ENCODE results near the gene GRIK4.

The GRIK4 gene

DNA sequence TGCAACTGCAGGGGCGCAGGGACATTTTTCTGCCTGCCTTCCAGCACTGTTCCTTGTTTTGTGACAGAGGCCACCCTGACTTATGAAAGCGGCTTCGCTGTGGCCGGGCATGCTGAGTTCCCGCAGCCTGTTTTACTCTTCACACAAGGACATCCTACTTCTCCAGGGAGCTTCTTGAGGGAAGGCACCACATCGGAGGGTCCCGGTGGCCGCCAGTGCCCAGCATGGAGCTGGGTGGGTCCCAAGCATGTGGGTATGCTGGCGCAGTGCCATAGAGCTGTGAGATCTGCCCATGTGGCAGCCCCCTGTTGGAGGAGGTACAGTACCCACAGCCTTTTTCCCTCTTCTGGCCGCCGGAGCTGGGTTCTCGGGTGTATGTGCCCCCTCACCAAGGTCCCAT lies 136.1 kb downstream of the GRIK4 start:
- no peak for DNase-seq

DNA sequence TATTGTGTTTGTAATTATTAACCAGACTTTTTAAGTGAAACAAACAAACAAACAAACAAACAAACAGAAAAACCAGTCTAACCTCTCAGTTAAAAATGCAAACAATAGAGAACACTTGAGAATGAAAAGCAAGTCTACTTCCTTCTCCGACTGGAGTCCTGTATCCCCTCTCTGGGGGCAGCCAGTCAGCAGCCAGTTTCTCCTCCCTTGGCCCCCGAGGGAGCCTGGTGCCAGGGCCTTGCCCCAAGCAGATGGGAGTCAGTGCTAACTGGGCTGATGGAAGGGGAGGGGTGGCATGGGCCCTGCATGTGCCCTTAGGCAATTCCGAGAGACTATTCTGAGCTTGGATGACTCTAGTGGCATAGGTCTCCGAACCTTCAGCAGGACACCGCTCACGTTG lies 137.2 kb downstream of the GRIK4 start:
- no peak for DNase-seq

DNA sequence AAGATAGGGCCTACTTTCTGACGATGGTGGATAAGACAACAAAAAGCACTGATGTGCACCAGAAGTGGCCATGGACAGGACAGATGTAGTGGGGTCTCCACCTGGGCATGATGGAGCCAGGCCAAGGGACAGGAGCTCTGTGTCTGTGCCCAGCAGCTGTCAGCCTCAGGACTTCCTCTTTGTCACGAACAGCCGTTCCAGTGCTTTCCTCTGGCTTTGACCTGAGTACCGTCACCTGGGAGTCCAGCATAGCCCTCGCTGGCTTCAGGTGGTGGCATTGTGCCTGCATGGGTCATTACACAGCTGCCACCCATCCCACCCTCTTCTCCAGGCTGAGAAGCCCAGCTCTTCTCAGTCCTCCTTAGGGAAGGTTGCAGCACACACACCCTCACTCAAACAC lies 137.8 kb downstream of the GRIK4 start:
- no peak for DNase-seq

DNA sequence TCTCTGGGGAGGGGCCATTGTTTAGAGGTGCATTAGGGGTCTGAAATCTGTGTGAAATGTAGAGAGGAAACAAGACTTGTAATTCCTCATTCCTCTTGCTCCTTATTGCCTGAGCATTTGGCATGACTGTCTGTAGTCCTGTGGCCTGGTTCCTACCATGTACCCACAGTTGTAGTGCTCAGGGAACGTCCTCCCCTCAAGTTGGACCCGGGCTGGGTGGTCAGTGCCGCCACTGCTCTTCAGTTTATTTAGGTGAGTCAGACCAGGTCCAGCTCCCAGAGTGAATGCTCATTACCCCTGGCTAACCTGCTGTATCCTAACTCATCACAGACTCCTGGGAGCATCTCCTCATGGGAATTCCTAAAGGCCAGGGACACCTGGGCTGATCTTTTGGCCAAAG lies 139.8 kb downstream of the GRIK4 start:
- DNase-seq = no peak

DNA sequence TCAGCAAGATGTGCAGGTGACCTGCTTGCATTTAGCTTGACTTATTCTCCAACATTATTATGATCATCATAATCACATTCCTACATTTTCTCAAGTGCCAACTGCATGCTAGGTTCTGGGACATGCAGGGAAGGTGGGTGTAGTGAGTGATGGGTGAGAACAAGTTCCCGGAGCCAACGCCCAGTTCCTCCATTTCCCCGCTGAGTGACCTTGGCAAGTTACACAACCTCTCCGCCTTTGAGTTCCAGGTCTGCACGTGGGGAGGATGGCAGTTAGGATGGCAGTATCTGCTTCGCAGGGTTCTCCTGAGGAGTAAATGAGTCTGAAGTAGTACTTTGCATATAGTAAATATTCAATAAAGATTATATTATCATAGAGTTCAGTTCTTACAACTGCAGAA lies 140.3 kb downstream of the GRIK4 start:
- DNase-seq = no peak

DNA sequence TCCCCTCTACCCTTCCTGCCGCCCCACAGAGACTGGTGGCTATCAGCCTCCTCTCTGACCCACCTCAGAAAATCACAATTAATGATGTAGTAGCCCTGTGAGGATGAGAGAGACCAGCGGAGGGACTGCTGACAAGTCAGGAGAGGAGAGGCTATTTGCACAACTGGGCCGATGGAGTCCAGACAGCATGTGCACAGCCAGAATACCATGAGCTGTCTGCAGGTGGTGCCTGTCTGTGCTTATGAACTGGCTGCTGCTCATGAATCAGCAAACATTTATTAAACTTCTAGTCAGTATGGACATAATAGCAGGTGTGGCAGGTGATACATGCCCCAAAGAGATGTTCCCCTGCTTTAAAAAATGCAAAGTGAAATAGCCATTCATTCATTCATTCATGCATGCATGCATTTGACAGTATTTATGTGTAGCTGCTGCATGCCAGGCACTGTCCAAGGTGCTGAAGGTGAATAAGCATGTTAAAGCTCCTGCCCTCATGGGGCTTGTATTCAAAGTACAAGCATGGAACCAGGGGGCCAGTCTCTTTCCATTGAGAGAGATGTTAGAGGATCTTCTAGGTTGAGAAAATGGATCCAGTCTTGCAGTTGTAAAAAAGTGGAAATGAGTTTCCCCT lies 141.3 kb downstream of the GRIK4 start:
- DNase-seq = no peak

DNA sequence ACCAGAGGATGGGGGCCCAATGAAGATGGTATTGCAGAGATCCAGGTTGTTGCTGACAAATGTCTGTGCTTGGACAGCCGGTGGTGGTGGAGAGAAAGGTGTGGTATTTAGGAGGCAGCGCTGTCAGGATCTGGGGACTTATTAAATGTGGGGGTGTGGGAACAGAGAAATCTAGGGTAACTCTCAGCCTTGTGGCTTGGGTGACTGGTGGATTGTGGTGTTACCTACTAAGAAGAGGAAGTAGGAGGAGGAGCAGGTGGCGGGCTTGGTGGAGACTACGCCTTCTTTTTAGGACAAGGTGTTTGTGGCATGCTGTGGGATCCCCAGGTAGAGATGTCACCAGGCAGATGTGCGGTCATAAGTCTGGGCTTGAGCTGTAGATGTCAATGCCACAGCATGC lies 144.0 kb downstream of the GRIK4 start:
- no peak for DNase-seq

DNA sequence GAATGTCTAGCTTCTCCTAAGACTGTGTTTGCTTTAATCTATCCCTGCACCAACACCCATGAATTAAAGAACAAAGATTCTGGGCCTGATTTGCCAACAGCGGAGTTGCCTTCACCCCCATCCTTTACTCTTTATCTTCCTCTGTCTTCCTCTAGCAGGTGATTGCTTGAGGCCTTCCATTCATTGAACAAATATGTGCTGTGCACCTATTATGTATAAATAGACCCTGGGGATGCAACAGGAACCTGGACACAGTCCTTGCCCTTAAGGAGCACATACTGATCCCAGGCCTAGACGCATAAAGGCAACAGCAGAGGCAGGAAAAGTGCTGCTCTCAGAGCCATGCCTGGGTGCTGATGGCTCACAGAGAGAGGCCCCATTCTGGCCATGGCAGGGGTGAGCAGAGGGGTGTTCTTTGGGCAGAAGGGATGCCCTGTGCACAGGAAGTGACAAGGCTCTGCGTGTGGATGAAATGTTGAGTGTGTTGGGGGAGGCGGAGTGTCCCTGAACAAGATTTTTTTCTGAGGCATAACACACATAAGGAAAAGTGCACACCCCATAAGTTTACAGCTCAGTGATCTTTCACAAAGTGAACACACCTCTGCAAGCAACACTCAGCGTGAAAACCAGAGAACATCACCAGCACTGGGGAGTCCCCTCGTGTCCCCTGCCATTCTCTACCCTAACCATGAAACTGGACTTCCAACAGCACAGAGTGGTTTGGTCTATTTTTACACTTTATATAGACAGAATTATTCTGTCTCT lies 145.9 kb downstream of the GRIK4 start:
- DNase-seq = no peak

DNA sequence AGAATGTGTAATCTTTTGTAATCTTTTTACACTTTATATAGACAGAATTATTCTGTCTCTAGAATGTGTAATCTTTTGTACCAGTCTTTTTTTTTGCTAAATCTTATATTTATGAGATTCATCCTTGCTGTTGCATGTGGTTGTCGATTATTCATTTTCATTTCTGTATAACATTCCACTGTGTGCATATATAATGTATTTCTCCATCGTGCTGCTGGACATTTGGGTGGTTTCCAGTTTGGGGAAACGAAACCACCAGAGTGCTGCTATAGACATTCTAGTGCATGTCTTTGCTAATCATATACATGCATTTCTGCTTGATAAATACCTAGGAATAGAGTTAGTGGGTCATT lies 146.5 kb downstream of the GRIK4 start:
- DNase-seq = no peak

DNA sequence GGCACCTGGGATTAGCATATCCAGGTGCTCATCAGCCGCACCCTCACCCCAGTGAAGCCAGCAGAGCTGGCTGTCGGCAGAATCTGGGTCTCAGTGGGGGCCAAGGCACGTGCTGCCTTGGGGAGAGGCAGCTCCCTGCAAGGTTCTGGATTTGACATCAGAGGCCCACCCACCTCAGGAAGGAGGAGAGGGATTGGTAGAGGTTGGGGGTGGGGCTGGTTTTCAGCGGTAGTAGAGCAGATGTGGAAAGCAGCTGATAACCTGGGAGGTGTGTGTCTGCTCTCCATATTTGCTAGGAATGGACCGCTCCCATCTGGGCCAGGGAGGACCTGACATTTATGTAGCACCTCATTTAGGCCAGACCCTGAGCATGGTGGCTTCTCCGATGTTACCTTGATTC lies 147.5 kb downstream of the GRIK4 start:
- no peak for DNase-seq

DNA sequence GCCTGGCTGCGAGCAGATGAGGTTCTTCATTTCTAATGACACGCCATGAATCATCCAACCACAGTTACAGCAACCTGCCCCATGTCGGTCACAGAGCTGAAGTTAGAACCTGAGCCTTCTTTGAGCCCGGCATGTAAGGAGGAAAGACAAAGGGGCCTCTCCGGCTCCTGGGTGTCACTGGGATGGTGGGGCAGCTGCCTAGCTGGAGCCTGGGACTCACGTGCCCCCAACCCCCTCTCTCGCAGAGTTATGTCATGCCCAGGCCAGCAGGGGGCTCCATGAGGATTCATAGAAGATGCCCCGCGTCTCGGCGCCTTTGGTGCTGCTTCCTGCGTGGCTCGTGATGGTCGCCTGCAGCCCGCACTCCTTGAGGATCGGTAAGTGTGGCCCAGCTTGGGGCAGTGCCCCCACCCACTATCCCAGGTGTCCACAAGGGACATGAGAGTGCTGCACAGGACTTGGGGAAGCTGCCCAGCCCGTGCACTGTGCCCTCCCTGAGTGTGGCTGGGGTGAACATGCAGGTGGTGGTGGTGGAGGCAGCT lies 148.5 kb downstream of the GRIK4 start:
- no peak for DNase-seq

DNA sequence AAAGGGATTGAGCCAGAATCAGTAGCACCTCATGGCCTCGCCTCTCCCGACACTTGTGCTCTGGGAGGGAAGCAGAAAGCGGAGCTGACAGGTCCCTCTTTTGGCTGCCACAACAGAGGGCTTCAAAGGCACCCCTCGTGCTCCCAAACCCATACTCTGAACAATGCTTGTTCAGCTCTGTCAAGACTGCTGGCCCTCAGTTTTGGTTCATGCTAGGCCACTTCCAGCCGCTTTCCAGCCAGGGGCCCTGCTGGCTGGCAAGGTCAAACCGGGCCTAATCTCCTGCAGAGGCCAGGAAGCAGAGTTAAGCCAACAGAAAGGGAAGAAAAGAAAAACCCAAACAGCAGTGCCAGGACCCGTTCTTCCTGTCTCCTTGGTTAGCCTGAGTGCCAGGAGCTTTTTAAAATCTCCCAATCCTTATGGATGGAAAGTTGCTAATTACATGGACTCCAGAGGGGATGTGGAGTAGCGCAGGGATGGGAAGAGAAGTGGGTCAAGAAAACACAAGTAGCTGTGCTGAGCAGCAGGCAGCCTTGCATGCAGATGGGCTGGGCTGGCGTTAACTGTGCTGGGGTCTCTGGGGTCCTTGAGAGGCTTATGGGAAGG lies 150.6 kb downstream of the GRIK4 start:
- DNase-seq = no peak

DNA sequence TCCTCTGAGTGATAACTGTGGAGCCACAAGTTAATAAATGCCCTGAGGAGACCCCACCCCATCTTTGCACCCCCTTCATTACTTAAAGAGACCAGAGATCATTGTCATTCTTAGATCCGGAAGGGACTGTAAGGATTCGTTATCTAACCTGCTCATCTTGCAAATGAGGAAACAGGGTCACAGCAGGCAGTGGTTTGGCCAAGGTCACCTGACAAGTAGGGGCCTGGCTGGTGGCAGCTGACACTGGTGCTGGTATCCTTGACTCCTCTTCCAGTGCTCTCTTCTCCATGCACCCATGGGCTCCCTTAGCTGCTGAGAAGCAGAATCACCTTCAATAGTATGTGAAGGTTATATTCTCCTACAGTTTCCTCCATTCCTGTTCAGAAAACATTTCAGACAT lies 151.6 kb downstream of the GRIK4 start:
- no peak for DNase-seq

DNA sequence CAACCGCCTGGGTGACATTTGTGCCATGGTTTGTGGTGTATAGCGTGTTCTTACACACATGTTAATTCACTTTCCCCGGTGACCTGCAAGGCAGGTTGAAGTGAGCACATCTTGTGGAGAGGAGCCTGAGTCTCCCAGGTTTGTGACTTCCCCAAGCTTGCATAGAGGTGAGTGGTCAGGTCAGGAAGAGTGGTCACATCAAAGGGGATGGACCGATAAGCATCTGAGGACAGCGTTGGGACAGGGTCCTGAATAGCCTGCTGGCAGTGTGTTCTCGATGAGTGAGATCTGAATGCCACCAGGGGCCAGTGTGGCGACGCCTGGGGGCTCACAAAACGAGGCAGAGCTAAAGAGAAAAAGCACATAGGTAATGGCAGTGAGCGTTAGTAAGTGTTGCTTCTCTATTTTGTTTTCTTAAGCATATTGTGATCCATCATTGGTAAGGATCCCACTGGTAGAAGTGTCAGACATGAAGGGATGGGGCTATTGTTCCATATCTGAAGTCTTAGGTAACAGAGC lies 154.6 kb downstream of the GRIK4 start:
- DNase-seq = no peak

DNA sequence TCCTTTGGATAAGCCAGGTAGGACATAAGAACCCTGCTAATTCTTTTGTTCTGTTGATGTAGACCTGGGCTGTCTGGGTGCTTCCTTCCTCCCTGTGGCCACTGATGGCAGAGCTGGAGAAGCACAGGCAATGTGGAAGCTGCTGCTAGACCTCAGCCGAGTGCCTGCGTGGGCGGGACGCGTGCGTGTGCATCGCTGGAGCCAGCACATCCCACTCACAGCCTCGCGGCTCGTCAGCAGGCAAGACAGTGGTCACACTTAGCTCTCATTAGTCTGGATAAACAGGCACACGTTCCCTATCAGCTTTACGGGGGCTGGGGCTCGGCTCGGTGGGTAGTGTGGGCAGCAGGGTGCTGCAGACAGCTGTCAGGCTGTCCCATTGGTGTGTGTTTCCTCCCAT lies 155.7 kb downstream of the GRIK4 start:
- DNase-seq = no peak

DNA sequence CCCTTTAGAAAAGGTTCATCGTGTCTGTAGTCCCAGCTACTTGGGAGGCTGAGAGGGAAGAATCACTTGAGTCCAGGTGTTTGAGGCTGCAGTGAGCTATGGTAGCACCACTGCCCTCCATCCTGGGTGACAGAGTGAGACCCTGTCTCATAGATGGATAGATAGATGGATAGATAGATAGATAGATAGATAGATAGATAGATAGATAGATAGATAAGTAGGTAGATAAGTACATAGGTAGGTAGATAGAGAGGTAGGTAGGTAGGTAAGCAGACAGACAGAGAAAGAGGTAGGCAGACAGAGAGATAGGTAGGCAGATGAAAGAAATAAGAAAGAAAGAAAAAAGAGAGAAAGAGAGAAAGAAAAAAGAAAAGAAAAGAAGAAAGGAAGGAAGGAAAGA lies 156.4 kb downstream of the GRIK4 start:
- DNase-seq = no peak

DNA sequence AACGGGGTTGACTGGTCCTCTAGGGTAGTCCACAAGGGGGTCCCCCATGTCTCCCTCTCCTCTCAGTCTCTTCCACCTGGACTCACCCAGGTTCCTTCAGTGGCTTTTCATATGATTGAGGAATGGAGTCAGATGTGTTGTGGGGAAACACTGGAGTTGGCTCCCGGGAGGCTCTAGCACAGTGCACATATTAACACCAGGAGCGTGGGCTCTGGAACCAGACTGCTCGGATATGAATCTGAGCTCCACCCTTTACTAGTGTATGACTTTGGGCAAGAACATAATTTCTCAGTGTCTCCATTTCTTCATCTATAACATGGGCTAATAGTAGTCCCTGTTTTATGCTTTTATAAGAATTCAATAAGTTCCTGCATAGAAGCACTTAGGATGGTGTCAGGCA lies 157.0 kb downstream of the GRIK4 start:
- DNase-seq = no peak

DNA sequence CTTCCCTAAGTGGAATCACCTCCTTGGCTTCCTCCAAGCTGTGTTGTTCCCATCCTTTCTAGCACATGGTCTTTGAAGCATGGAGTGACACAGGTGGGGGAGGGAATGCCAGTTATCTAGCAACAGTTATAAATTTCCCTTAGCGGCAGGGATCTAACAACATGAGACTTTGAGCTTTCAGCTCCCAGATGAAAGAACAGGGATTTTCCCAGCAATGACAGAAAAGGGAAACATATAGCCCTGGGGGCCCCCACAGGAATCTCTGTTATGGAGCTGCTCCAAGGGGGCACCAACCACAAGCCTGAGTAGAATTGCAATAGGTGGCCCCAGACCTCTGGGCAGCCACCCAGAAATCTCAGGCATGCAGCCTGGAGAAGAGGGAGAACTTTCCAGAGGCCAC lies 163.0 kb downstream of the GRIK4 start:
- no peak for DNase-seq

DNA sequence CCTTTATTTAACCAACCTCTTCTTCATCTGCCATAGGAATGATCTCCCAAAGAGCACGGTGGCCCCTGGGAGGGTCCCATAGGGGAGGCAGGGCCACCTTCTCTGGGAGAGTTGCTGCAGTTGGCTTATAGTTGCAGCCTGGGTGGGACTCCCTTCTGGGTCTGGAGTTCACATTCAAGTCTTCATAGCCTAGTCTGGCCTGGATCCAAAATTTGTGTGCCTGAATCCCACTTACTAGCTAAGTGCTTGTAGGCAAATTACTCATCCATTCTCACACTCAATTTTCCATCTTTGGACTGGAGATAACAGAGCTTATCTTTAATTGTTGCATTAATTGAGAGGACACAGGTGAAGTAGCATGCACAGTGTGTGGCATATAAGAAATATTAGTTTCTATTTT lies 163.6 kb downstream of the GRIK4 start:
- no peak for DNase-seq

DNA sequence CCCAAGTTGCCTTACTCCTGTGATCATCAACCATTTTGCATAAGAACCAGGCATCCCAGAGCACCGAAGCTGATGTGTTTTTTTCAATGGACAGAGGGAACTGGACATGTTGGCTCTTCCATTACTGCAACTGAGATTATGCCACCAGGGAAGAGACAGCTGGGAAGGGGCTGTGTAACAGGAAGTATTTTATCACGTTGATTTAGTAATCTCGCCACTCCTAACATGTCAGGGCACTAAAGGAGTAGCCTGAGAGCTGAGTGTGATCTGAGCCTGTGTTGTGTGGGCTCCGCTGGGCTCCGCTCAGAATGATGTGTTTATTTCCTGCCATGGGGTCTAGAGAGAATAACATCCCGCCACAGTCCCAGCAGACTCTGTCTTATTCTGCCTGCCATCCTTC lies 165.4 kb downstream of the GRIK4 start:
- no peak for DNase-seq

DNA sequence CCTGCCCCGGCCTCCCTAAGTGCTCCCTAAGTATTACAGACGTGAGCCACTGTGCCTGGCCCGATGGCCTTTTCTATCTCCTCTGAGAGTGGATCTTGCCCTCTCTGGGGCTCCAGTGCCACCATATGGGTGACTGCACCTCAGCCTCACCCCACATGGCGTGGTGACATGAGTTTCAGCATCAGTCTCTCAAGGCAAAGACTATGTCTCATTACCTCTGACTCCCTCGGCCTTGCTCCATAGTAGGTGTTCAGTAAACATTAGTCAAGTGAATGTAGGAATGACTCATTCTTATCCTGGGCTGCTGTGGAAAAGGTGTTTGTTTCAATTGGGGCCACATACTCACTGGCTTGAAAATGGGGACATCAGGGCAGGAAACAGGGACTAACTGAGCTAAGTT lies 168.8 kb downstream of the GRIK4 start:
- no peak for DNase-seq

DNA sequence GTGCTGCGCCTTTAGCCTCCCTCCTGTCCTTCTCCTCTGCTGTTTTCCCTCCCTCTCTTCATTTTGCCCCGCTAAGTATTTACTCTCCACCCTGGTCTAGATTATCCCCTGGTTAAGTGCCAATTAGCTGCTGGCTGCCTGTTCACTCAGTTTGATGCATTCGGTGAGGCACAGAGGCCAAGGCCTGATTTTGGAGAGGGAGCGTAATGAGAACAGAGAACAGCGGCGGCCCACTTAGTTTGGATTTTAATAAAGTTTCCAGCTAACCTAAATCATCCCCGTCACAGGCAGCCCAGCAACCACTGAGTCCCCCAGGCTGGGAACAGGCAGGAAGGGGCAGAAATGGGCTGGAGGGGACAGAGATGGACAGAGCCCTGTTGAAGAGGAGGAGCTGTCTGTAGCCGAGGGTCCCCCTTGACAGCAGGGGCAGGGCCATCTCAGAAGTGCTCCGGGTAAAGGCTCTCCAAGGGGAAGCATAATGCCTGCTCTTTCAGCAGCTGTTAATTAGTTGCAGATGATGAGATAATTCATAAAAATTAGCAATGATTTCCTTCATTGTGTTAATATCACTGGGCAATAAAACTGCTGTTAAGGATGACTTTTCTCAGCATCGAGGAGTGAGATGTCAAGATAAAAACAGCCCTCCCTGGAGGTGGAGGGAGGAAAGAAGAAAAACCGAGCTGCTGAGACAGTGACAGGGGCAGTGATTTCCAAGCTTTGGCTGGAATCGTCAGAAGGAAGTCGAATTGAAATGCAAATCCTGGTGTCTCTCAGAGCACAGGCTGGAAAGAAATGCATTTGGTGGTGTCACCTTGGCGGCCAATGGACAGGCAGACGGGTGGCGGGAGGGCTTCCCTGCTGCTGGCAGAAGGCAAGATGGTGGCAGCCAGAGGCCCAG lies 170.1 kb downstream of the GRIK4 start:
- DNase-seq = no peak

DNA sequence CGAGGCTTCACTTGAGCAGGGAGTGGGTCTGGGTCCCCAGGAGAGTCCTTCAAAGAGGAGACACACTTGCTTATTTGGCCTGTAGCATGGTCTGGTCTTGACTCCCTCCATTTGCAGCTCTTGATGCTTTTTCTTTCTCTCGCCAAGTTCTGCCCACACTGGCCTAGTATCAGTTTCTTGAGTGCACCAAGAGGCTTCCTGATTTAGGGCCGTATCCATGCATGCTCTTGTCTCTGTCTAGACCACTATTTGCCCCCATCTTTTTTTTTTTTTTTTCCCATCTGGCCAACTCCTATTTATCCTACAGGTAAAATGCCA lies 170.7 kb downstream of the GRIK4 start:
- no peak for DNase-seq

All from bone marrow (tissue), 2 donors.